GM12878 (cell line): ENCODE measurements around the gene NOP53.

Experiments
- CTCF ChIP-seq, 3 experiments: IDR thresholded peaks in 2 of 3; conservative IDR thresholded peaks in 1 of 3; 2 replicates each; pipeline ENCODE4 v1.5.1; 2011; ENCODE audit warnings: low read depth in 3 of 3, low read length in 3 of 3, mild to moderate bottlenecking in 3 of 3, control low read depth in 2 of 3, moderate library complexity in 2 of 3, inconsistent platforms in 1 of 3, mixed read lengths in 1 of 3; ENCODE audit not compliant: control insufficient read depth in 2 of 3, insufficient read depth in 1 of 3; ENCODE audit errors: extremely low read depth in 1 of 3
- EZH2 ChIP-seq: IDR thresholded peaks from 2 replicates; pipeline ENCODE4 v1.6.1; 2012; ENCODE audit warnings: low read depth, mild to moderate bottlenecking, control low read depth, inconsistent platforms, low read length, borderline replicate concordance; ENCODE audit not compliant: control insufficient read depth
- POLR2A ChIP-seq: IDR thresholded peaks from 2 replicates; pipeline ENCODE4 v1.6.1; 2011; ENCODE audit warnings: low read depth, mild to moderate bottlenecking, low read length

- TF ChIP-seq POLR2A (no peak), CTCF (IDR thresholded peaks at IDR 0.05 in 2 of 3, conservative IDR thresholded peaks at IDR 0.05 in 1 of 3; ENCODE audit: control insufficient read depth in 2 of 3, extremely low read depth in 1 of 3, insufficient read depth in 1 of 3, low read depth in 3 of 3, low read length in 3 of 3) (no peak), EZH2 (no peak)
Observed at GRCh38 chr19:47730521-47730889, 14.8 kb upstream of the NOP53 start.
